ENCODE data around the gene LTBP3. TPM values are rescaled to one million over a fixed set of nuclear protein-coding genes. Genes with fewer than 3 reads are reported as not detected.
A peak's percentile ranks its signal among the peaks of the same experiment; 100 is the strongest.

The LTBP3 gene
- total and polyA plus RNA-seq, 2 experiments from 2014 or later, result 53.7 to 85.3 TPM

- H3K27me3 ChIP-seq, result no peaks in the 10 kb centered on the region
- H2AFZ ChIP-seq, result no peak overlapping the region
- peaks cover 10% of the 10 kb centered on the region for H3K4me1 ChIP-seq (ENCODE audit: insufficient read depth)
- H3K79me2 ChIP-seq, result peaks cover 37% of the 10 kb centered on the region
- no peak overlapping the region for H3K4me2 ChIP-seq
- no peak overlapping the region for H3K27ac ChIP-seq
- no peaks in the 10 kb centered on the region for H3K36me3 ChIP-seq (replicated peaks; ENCODE audit: insufficient read depth, low read depth)
- no peaks in the 10 kb centered on the region for H3K9me3 ChIP-seq (ENCODE audit: low read depth)
- H3K9me2 ChIP-seq (replicated peaks; ENCODE audit: insufficient read depth), result no peaks in the 10 kb centered on the region
- peaks cover 3% of the 10 kb centered on the region for H4K20me1 ChIP-seq (ENCODE audit: insufficient read depth, poor library complexity, severe bottlenecking)
- H3K4me3 ChIP-seq, result no peak overlapping the region
- TF ChIP-seq EZH2phosphoT487 (IDR thresholded peaks at IDR 0.05; ENCODE audit: low read depth, severe bottlenecking, unreplicated experiment) (no peak), EZH2 (IDR thresholded peaks at IDR 0.05; ENCODE audit: borderline replicate concordance) (no peak), CTCF (IDR thresholded peaks at IDR 0.05; ENCODE audit: poor library complexity) (no peak)
- 91% methylated on average over 10 of the region's 10 CpGs for WGBS (ENCODE audit: low lambda C conversion rate, missing lambda C conversion rate)
- DNase-seq (ENCODE audit: low spot score), result no peak
These were observed 28.5 kb downstream of the LTBP3 start for GRCh38 chr11:65529475-65530156.

GRCh38 chr11:65528819-65529350, 29.3 kb downstream of the LTBP3 start:
- 87% methylated on average over 12 of the region's 12 CpGs for WGBS (ENCODE audit: low lambda C conversion rate, missing lambda C conversion rate)
- no peak overlapping the region for H2AFZ ChIP-seq
- no peaks in the 10 kb centered on the region for H3K36me3 ChIP-seq (replicated peaks; ENCODE audit: insufficient read depth, low read depth)
- no peak overlapping the region for H3K4me3 ChIP-seq
- no peaks in the 10 kb centered on the region for H3K9me2 ChIP-seq (replicated peaks; ENCODE audit: insufficient read depth)
- H3K4me2 ChIP-seq, result no peak overlapping the region
- no peaks in the 10 kb centered on the region for H3K27me3 ChIP-seq
- no peak for TF ChIP-seq EZH2 (IDR thresholded peaks at IDR 0.05; ENCODE audit: borderline replicate concordance)
- TF ChIP-seq CTCF (IDR thresholded peaks at IDR 0.05; ENCODE audit: poor library complexity), result no peak
- TF ChIP-seq EZH2phosphoT487 (IDR thresholded peaks at IDR 0.05; ENCODE audit: low read depth, severe bottlenecking, unreplicated experiment), result no peak
- H3K79me2 ChIP-seq, result peaks cover 37% of the 10 kb centered on the region
- H3K9me3 ChIP-seq (ENCODE audit: low read depth), result no peaks in the 10 kb centered on the region
- H3K4me1 ChIP-seq (ENCODE audit: insufficient read depth), result peaks cover 17% of the 10 kb centered on the region
- no peak overlapping the region for H3K27ac ChIP-seq
- DNase-seq (ENCODE audit: low spot score), result no peak
- H4K20me1 ChIP-seq (ENCODE audit: insufficient read depth, poor library complexity, severe bottlenecking), result peaks cover 3% of the 10 kb centered on the region

GRCh38 chr11:65526744-65527143, 31.4 kb downstream of the LTBP3 start:
- Histone ChIP-seq H3K79me2 (peaks cover 37% of the 10 kb centered on the region), H3K4me2 (peak overlapping the region; percentile 97)
- TF ChIP-seq EZH2phosphoT487 (IDR thresholded peaks at IDR 0.05; ENCODE audit: low read depth, severe bottlenecking, unreplicated experiment) (no peak), CTCF (IDR thresholded peaks at IDR 0.05; ENCODE audit: poor library complexity) (no peak), EZH2 (IDR thresholded peaks at IDR 0.05; ENCODE audit: borderline replicate concordance) (no peak)

More at GRCh38 chr11:65526744-65527143, 31.4 kb downstream of the LTBP3 start:
- WGBS (ENCODE audit: low lambda C conversion rate, missing lambda C conversion rate), result 99% methylated on average over 8 of the region's 8 CpGs
- DNase-seq (ENCODE audit: low spot score), result no peak
- Histone ChIP-seq H3K9me2 (replicated peaks; ENCODE audit: insufficient read depth) (no peaks in the 10 kb centered on the region), H2AFZ (no peak overlapping the region), H3K4me1 (ENCODE audit: insufficient read depth) (peaks cover 29% of the 10 kb centered on the region), H4K20me1 (ENCODE audit: insufficient read depth, poor library complexity, severe bottlenecking) (peaks cover 3% of the 10 kb centered on the region), H3K9me3 (ENCODE audit: low read depth) (no peaks in the 10 kb centered on the region), H3K27ac (no peak overlapping the region), H3K36me3 (replicated peaks; ENCODE audit: insufficient read depth, low read depth) (no peaks in the 10 kb centered on the region), H3K4me3 (no peak overlapping the region), H3K27me3 (no peaks in the 10 kb centered on the region)
